Measurements from ENCODE around the gene S100A16. TPM values are rescaled to one million over a fixed set of nuclear protein-coding genes. Genes with fewer than 3 reads are reported as not detected.

S100A16 gene
- total and polyA plus RNA-seq, 3 donors from 2014 or later = 126 to 171 (median 158) TPM

- WGBS, 2 donors = 90 to 94% methylated on average over 6 of the region's 6 CpGs
- H3K27ac ChIP-seq = no peak overlapping the region
- DNase-seq = no peak
- TF ChIP-seq POLR2A (IDR thresholded peaks at IDR 0.05) (no peak), CTCF (IDR thresholded peaks at IDR 0.05) (no peak)
- H3K4me1 ChIP-seq = peaks cover 3% of the 10 kb centered on the region
- no peaks in the 10 kb centered on the region for H3K9me3 ChIP-seq
- intact Hi-C loops (cut with DNase I; ENCODE audit: low total_unique reads) = no loop called here
- no peaks in the 10 kb centered on the region for H3K36me3 ChIP-seq (ENCODE audit: low read depth, missing control alignments)
- no peaks in the 10 kb centered on the region for H3K27me3 ChIP-seq
- H3K4me3 ChIP-seq = no peak overlapping the region
These were observed 10.2 kb downstream of the S100A16 start for GRCh38 chr1:153602749-153603148.

GRCh38 chr1:153599847-153600246 is 13.1 kb downstream of the S100A16 start:
- H3K27ac ChIP-seq = no peak overlapping the region
- H3K9me3 ChIP-seq = no peaks in the 10 kb centered on the region
- intact Hi-C loops (cut with DNase I; ENCODE audit: low total_unique reads) = no loop called here
- H3K36me3 ChIP-seq (ENCODE audit: low read depth, missing control alignments) = no peaks in the 10 kb centered on the region
- no peak for DNase-seq
- WGBS, 2 donors = 92 to 96% methylated on average over 7 of the region's 7 CpGs
- no peaks in the 10 kb centered on the region for H3K27me3 ChIP-seq
- TF ChIP-seq POLR2A (IDR thresholded peaks at IDR 0.05) = no peak
- no peak for TF ChIP-seq CTCF (IDR thresholded peaks at IDR 0.05)
- H3K4me3 ChIP-seq = no peak overlapping the region
- no peaks in the 10 kb centered on the region for H3K4me1 ChIP-seq

- 81 to 83% methylated on average over 5 to 7 of the region's 7 CpGs for WGBS, 2 donors
These were observed 14.4 kb downstream of the S100A16 start for GRCh38 chr1:153598309-153599172.

GRCh38 chr1:153597206-153597605 is 15.7 kb downstream of the S100A16 start:
- DNase-seq = no peak

More at GRCh38 chr1:153598309-153599172, 14.4 kb downstream of the S100A16 start:
- no peak for DNase-seq
- H3K27ac ChIP-seq = no peak overlapping the region
- H3K4me1 ChIP-seq = no peaks in the 10 kb centered on the region
- no peaks in the 10 kb centered on the region for H3K27me3 ChIP-seq
- H3K4me3 ChIP-seq = no peak overlapping the region
- intact Hi-C loops (cut with DNase I; ENCODE audit: low total_unique reads) = no loop called here
- H3K36me3 ChIP-seq (ENCODE audit: low read depth, missing control alignments) = no peaks in the 10 kb centered on the region
- no peaks in the 10 kb centered on the region for H3K9me3 ChIP-seq
- TF ChIP-seq POLR2A (IDR thresholded peaks at IDR 0.05) (no peak), CTCF (IDR thresholded peaks at IDR 0.05) (no peak)

More at GRCh38 chr1:153597206-153597605, 15.7 kb downstream of the S100A16 start:
- Histone ChIP-seq H3K27ac (no peak overlapping the region), H3K27me3 (no peaks in the 10 kb centered on the region), H3K4me3 (no peak overlapping the region), H3K36me3 (ENCODE audit: low read depth, missing control alignments) (no peaks in the 10 kb centered on the region), H3K9me3 (no peaks in the 10 kb centered on the region), H3K4me1 (no peaks in the 10 kb centered on the region)
- intact Hi-C loops (cut with DNase I; ENCODE audit: low total_unique reads) = no loop called here
- WGBS, 2 donors = 85 to 91% methylated on average over 6 of the region's 6 CpGs
- TF ChIP-seq CTCF (IDR thresholded peaks at IDR 0.05) = no peak
- no peak for TF ChIP-seq POLR2A (IDR thresholded peaks at IDR 0.05)
